ENCODE results near the gene TBRG1. TPM values are rescaled to one million over a fixed set of nuclear protein-coding genes. Genes with fewer than 3 reads are reported as not detected.

Gene TBRG1
- total RNA-seq (16.9 and 31.5 TPM in 2 replicates), polyA plus RNA-seq (22.9 and 29.1 TPM in 2 replicates)

- H3K4me3 ChIP-seq: peak within 1 kb of the TSS; percentile 83
- peak within 1 kb of the TSS; percentile 93 for H3K27ac ChIP-seq
- H3K36me3 ChIP-seq: peaks cover 25% of the 10 kb centered on the region
- no peaks in the 10 kb centered on the region for H3K9me3 ChIP-seq (ENCODE audit: low read depth)
- TF ChIP-seq, protein P1, sequence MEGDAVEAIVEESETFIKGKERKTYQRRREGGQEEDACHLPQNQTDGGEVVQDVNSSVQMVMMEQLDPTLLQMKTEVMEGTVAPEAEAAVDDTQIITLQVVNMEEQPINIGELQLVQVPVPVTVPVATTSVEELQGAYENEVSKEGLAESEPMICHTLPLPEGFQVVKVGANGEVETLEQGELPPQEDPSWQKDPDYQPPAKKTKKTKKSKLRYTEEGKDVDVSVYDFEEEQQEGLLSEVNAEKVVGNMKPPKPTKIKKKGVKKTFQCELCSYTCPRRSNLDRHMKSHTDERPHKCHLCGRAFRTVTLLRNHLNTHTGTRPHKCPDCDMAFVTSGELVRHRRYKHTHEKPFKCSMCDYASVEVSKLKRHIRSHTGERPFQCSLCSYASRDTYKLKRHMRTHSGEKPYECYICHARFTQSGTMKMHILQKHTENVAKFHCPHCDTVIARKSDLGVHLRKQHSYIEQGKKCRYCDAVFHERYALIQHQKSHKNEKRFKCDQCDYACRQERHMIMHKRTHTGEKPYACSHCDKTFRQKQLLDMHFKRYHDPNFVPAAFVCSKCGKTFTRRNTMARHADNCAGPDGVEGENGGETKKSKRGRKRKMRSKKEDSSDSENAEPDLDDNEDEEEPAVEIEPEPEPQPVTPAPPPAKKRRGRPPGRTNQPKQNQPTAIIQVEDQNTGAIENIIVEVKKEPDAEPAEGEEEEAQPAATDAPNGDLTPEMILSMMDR (IDR thresholded peaks at IDR 0.05; ENCODE audit: low read depth, low read length): no peak
- H3K4me1 ChIP-seq (ENCODE audit: low read depth): peaks cover 16% of the 10 kb centered on the region
- peaks cover 25% of the 10 kb centered on the region for H3K27me3 ChIP-seq
- peak; percentile 94 to 95 for DNase-seq (ENCODE audit: low read depth in 1 of 2, low spot score in 1 of 2)
Measured at GRCh38 chr11:124622531-124623451, at the start of gene TBRG1. Gene TBRG1, plus strand, starts transcription at chr11:124622864. Its CDS starts 220 bp downstream, at chr11:124623084.

DNA sequence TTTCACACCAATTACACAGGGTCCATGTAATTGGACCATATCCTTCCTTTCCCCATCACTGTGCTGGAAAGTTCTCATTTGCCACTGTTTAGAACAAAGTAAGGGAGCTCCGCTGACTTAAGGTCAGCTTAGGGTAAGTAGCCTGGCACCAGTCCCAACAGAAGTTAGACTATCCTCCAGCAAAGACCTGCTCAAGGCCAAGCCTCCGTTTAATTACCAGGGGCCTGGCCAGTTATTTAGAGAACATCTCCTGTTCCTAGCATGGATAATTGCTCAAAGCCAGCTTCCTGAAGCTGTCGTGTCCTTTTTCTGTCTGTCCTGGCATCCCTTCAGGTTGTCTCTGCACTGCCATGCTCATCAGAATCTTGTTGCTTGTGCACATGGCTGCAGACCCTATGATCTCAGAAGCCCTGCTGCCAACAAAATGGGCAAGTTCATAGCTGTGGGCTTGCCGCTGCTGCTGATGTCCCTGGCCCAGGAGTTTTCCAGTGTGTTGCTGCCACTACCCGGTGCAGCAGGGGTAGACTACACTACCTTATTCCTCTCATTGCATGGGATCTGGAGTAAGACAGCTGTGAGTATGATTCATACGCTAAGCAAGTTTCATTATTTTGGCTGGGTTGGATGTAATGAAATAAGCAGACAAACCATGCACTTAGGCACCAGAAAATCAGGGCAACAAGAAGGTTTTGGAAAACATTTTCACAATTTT, 44.8 kb upstream of the TBRG1 start:
- TF ChIP-seq, protein P1 (IDR thresholded peaks at IDR 0.05; ENCODE audit: low read depth, low read length): no peak
- no peaks in the 10 kb centered on the region for H3K4me1 ChIP-seq (ENCODE audit: low read depth)
- no peaks in the 10 kb centered on the region for H3K36me3 ChIP-seq
- H3K9me3 ChIP-seq (ENCODE audit: low read depth): no peaks in the 10 kb centered on the region
- H3K4me3 ChIP-seq: no peak overlapping the region
- no peaks in the 10 kb centered on the region for H3K27me3 ChIP-seq
- peak in 1 of 2 donors; percentile 47 for DNase-seq (ENCODE audit: low read depth in 1 of 2, low spot score in 1 of 2)
- no peak overlapping the region for H3K27ac ChIP-seq

DNA sequence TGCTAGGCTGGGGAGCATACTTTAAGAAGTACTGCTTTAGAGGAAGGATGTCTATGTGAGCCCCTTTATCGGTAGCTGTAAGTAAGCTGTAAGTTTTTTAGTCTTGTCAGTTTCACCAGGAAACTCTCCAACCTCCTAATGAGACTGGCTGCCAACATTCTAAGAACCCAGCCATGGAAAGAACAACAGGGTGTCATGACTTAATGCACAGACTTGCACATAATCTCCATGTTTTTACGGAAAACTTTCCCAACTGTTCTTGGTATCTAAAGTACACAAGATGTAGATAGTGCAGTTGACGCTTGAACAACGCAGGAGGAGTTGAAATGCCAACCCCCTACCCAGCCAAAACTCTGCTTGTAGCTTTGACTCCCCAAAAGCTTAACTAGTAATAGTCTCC, 43.9 kb upstream of the TBRG1 start:
- Histone ChIP-seq H3K36me3 (no peaks in the 10 kb centered on the region), H3K4me1 (ENCODE audit: low read depth) (no peaks in the 10 kb centered on the region), H3K27ac (no peak overlapping the region), H3K27me3 (no peaks in the 10 kb centered on the region), H3K4me3 (no peak overlapping the region), H3K9me3 (ENCODE audit: low read depth) (no peaks in the 10 kb centered on the region)
- TF ChIP-seq, protein P1 (IDR thresholded peaks at IDR 0.05; ENCODE audit: low read depth, low read length): no peak
- DNase-seq (ENCODE audit: low read depth in 1 of 2, low spot score in 1 of 2): peak in 1 of 2 donors; percentile 77

DNA sequence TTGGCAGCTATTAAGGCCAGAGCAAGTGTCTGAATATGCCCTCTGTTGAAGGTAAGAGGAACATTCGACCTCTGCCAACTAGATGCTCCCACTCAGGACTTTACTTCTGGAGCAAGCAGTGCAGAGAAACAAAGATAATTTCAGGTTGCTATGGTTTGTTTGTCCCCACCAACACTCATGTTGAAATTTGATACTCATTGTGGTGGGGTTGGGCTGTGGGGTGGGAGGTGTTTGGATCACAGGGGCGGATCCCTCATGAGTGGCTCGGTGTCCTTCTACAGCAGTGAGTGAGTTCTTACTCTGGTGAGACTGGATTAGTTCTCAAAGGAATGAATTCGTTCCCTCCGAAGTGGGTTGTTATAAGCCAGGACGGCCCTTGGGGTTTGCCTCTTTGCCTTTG, 40.8 kb upstream of the TBRG1 start:
- Histone ChIP-seq H3K27ac (no peak overlapping the region), H3K9me3 (ENCODE audit: low read depth) (no peaks in the 10 kb centered on the region), H3K4me1 (ENCODE audit: low read depth) (no peaks in the 10 kb centered on the region), H3K4me3 (no peak overlapping the region), H3K27me3 (no peaks in the 10 kb centered on the region), H3K36me3 (no peaks in the 10 kb centered on the region)
- TF ChIP-seq, protein P1 (IDR thresholded peaks at IDR 0.05; ENCODE audit: low read depth, low read length): no peak
- peak; percentile 5 to 16 for DNase-seq (ENCODE audit: low read depth in 1 of 2, low spot score in 1 of 2)

DNA sequence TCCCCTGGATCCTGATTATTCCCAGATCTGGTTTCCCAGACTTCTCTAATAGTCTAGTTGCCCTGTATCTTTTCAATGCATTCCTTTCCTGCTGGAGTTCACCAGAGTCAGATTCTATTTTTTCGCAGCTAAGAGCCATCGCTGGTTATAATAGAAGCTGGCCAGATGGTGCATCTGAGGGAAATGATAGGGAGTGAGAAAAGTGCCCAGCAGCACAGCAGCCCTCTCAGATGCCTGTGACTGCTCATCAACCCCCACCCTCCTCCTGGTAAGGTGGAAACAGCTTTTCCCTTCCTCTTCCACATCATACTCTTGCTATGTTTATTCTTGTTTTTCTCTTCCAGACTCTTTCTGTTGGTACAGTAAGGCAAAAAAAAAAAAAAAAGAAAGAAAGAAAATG, 40.1 kb upstream of the TBRG1 start:
- H3K4me3 ChIP-seq: no peak overlapping the region
- no peak for DNase-seq (ENCODE audit: low read depth in 1 of 2, low spot score in 1 of 2)
- TF ChIP-seq, protein P1 (IDR thresholded peaks at IDR 0.05; ENCODE audit: low read depth, low read length): no peak
- no peak overlapping the region for H3K27ac ChIP-seq
- no peaks in the 10 kb centered on the region for H3K4me1 ChIP-seq (ENCODE audit: low read depth)
- no peaks in the 10 kb centered on the region for H3K9me3 ChIP-seq (ENCODE audit: low read depth)
- H3K27me3 ChIP-seq: no peaks in the 10 kb centered on the region
- no peaks in the 10 kb centered on the region for H3K36me3 ChIP-seq
